Breast epithelium (tissue), 4 donors: ENCODE results near the gene KANK3. TPM values are rescaled to one million over a fixed set of nuclear protein-coding genes. Genes with fewer than 3 reads are reported as not detected.
"Not testable (repeated sequence)": the region's sequence is repeated elsewhere in the genome, so short reads cannot be mapped to it uniquely, and the experiment has no call there.

Source experiments
- DNase-seq, 2 donors: peaks; one replicate each; pipeline ENCODE4 v3.0.0-alpha.2; 2019; ENCODE audit warnings: low spot score in 2 of 2
- H3K27ac ChIP-seq, 2 donors: fragments of 200-600 bp; sonication (generic) in 1 of 2; one replicate each; pipeline ENCODE4 v1.5.1; 2016 to 2019; ENCODE audit warnings: mild to moderate bottlenecking in 1 of 2
- H3K27me3 ChIP-seq, 2 donors: fragments of 200-600 bp; sonication (generic) in 1 of 2; one replicate each; pipeline versions ENCODE4 v1.5.1 to v1.6.0; 2017 to 2019; ENCODE audit warnings: control low read depth in 1 of 2, mild to moderate bottlenecking in 1 of 2
- H3K36me3 ChIP-seq: fragments of 200-600 bp; one replicate; pipeline ENCODE4 v1.5.1; 2019
- H3K4me1 ChIP-seq, 2 donors: fragments of 200-600 bp; sonication (generic); one replicate each; pipeline ENCODE4 v1.5.1; 2016 to 2019; ENCODE audit warnings: control low read depth in 1 of 2
- H3K4me3 ChIP-seq, 3 donors: fragments of 200-600 bp; sonication (generic); 1 replicate in 2 of 3; 2 replicates in 1 of 3; pipeline ENCODE4 v1.5.1; 2016 to 2019; ENCODE audit warnings: mild to moderate bottlenecking in 3 of 3, moderate library complexity in 2 of 3
- H3K9me3 ChIP-seq, 2 donors: fragments of 200-600 bp; sonication (generic) in 1 of 2; one replicate each; pipeline ENCODE4 v1.5.1; 2016 to 2019; ENCODE audit warnings: control low read depth in 1 of 2
- CTCF ChIP-seq, 3 donors: fragments of 450-650 bp; IDR thresholded peaks; one replicate each; pipeline ENCODE4 v1.5.1; 2016 to 2017; ENCODE audit warnings: antibody characterized with exemption in 3 of 3, mild to moderate bottlenecking in 3 of 3, moderate library complexity in 3 of 3
- POLR2A ChIP-seq: fragments of 450-650 bp; IDR thresholded peaks from one replicate; pipeline ENCODE4 v1.6.1; 2016; ENCODE audit warnings: antibody characterized with exemption, mild to moderate bottlenecking, moderate library complexity
- POLR2AphosphoS5 ChIP-seq, 3 donors: sonication (generic); formaldehyde crosslinking; IDR thresholded peaks; one replicate each; pipeline ENCODE4 v1.6.1; 2017; ENCODE audit warnings: antibody characterized with exemption in 3 of 3
- intact Hi-C: fragments of 100-400 bp; cut with DNase I; formaldehyde crosslinking; loops from one replicate; pipeline ENCODE4 v1.15.1; 2023; ENCODE audit warnings: low total_unique reads
- total RNA-seq, 3 donors: library from RNA; depleted of rRNA; stranded (reverse); fragments of >200 nt; gene quantifications; one replicate each; pipeline ENCODE4 v1.1.0, GENCODE V29; 2016

Gene KANK3
- total RNA-seq, 3 donors from 2014 or later, result 5.6 to 26.2 (median 7.8) TPM

- intact Hi-C loops, result no loop called here
- no peaks in the 10 kb centered on the region for H3K27me3 ChIP-seq
- H3K4me1 ChIP-seq, result peaks cover 0 to 14% of the 10 kb centered on the region in 2 donors
- H3K4me3 ChIP-seq, result peak overlapping the region; percentile 66 to 96 (median 88)
- H3K9me3 ChIP-seq, result no peaks in the 10 kb centered on the region
- no peaks in the 10 kb centered on the region for H3K36me3 ChIP-seq
- H3K27ac ChIP-seq, result peak overlapping the region; percentile 92 to 95
- TF ChIP-seq CTCF (IDR thresholded peaks at IDR 0.05) (no peak), POLR2A (no peak), POLR2AphosphoS5 (IDR thresholded peaks at IDR 0.05) (no peak)
- DNase-seq, result no peak
Measured at GRCh38 chr19:8320564-8321066, 22.4 kb downstream of the KANK3 start.

GRCh38 chr19:8319807-8320520 lies 23.1 kb downstream of the KANK3 start:
- intact Hi-C loops, result no loop called here
- no peak for TF ChIP-seq CTCF (IDR thresholded peaks at IDR 0.05)
- TF ChIP-seq POLR2A, result no peak
- TF ChIP-seq POLR2AphosphoS5 (IDR thresholded peaks at IDR 0.05), result no peak
- Histone ChIP-seq H3K9me3 (no peaks in the 10 kb centered on the region), H3K4me1 (peaks cover 0 to 14% of the 10 kb centered on the region in 2 donors), H3K27ac (peak overlapping the region; percentile 92 to 95), H3K36me3 (no peaks in the 10 kb centered on the region), H3K4me3 (peak overlapping the region; percentile 66 to 96 (median 88)), H3K27me3 (no peaks in the 10 kb centered on the region)
- no peak for DNase-seq

- intact Hi-C loops, H3K36me3 ChIP-seq, H3K4me3 ChIP-seq, H3K27me3 ChIP-seq, DNase-seq, H3K27ac ChIP-seq, H3K9me3 ChIP-seq: not testable (repeated sequence)
- H3K4me1 ChIP-seq, result peaks cover 0 to 14% of the 10 kb centered on the region in 2 donors
Measured at GRCh38 chr19:8318835-8319234, 24.2 kb downstream of the KANK3 start.

- H3K27ac ChIP-seq, result no peak overlapping the region
- H3K36me3 ChIP-seq, result no peaks in the 10 kb centered on the region
- H3K9me3 ChIP-seq, result no peaks in the 10 kb centered on the region
- H3K4me3 ChIP-seq, result no peak overlapping the region
- DNase-seq, result no peak
- intact Hi-C loops, result no loop called here
- no peaks in the 10 kb centered on the region for H3K27me3 ChIP-seq
- TF ChIP-seq POLR2AphosphoS5 (IDR thresholded peaks at IDR 0.05), result no peak
- TF ChIP-seq CTCF (IDR thresholded peaks at IDR 0.05), result no peak
- no peak for TF ChIP-seq POLR2A
- peaks cover 0 to 6% of the 10 kb centered on the region in 2 donors for H3K4me1 ChIP-seq
Measured at GRCh38 chr19:8316351-8317125, 26.5 kb downstream of the KANK3 start.

GRCh38 chr19:8314981-8315640 lies 28.0 kb downstream of the KANK3 start:
- H3K9me3 ChIP-seq, H3K4me3 ChIP-seq, DNase-seq, H3K27me3 ChIP-seq, intact Hi-C loops, H3K27ac ChIP-seq, H3K36me3 ChIP-seq, H3K4me1 ChIP-seq: not testable (repeated sequence)
